GM12878 (cell line): ENCODE data around the gene TSHZ3. TPM values are rescaled to one million over a fixed set of nuclear protein-coding genes. Genes with fewer than 3 reads are reported as not detected.

Experiments
- ATAC-seq: fragments of 200-7000 bp; cut with Tn5 transposase; 3 replicates; pipeline ENCODE4 v1.9.1; 2020; ENCODE audit warnings: mild to moderate bottlenecking, moderate library complexity
- BruUV-seq: library from RNA; stranded (reverse); fragments of 400-500 nt; replicated peaks from 2 replicates; lab custom pipeline; 2021; lab: Mats Ljungman, UMichigan
- CTCF ChIA-PET: fragments of 300-600 bp; sonication (Branson Sonifier 250); formaldehyde crosslinking; extraction: SDS; loops from one replicate; lab custom pipeline; 2021; ENCODE audit warnings: inconsistent platforms; lab: Yijun Ruan, JAX
- POLR2A ChIA-PET: fragments of 350-600 bp; formaldehyde crosslinking; extraction: SDS; loops from one replicate; lab custom pipeline; 2021; ENCODE audit warnings: inconsistent platforms; lab: Charles Lee
- RAD21 ChIA-PET: fragments of 300-600 bp; sonication (Branson Sonifier 250); formaldehyde crosslinking; loops from one replicate; lab custom pipeline; 2023; ENCODE audit warnings: antibody characterized with exemption; ENCODE audit not compliant: unreplicated experiment; lab: Charles Lee
- SMC1A ChIA-PET: fragments of 300-600 bp; sonication (Branson Sonifier 250); formaldehyde crosslinking; loops from one replicate; lab custom pipeline; 2023; ENCODE audit not compliant: unreplicated experiment, uncharacterized antibody; lab: Charles Lee
- DNase-seq: peaks from one replicate; pipeline ENCODE4 v3.0.0-alpha.2; 2011; ENCODE audit warnings: low read depth, low spot score
- FAIRE-seq: peaks from 3 replicates; lab custom pipeline; 2011; peaks lifted over from hg19 to GRCh38; lab: Jason Lieb, UNC
- H2AFZ ChIP-seq: 2 replicates; pipeline ENCODE4 v1.6.0; 2011; ENCODE audit warnings: low read depth, low read length, control low read depth; ENCODE audit not compliant: control insufficient read depth
- H3K27ac ChIP-seq: 2 replicates; pipeline ENCODE4 v1.5.1; 2011; ENCODE audit warnings: control low read depth; ENCODE audit not compliant: control insufficient read depth, insufficient read depth
- H3K27me3 ChIP-seq, 2 experiments: replicated peaks in 1 of 2; 2 replicates each; pipeline versions ENCODE4 v1.6.0 to v1.6.1; 2011; ENCODE audit warnings: low read length in 1 of 2; ENCODE audit not compliant: control insufficient read depth in 2 of 2, insufficient read depth in 2 of 2
- H3K36me3 ChIP-seq, 2 experiments: 2 replicates each; pipeline ENCODE4 v1.5.1; 2011; ENCODE audit warnings: low read length in 1 of 2; ENCODE audit not compliant: control insufficient read depth in 2 of 2, insufficient read depth in 2 of 2
- H3K4me1 ChIP-seq: 2 replicates; pipeline ENCODE4 v1.6.1; 2011; ENCODE audit warnings: mild to moderate bottlenecking, low read length, moderate library complexity, mixed read lengths; ENCODE audit not compliant: control insufficient read depth, insufficient read depth
- H3K4me2 ChIP-seq: 2 replicates; pipeline ENCODE4 v1.6.0; 2011; ENCODE audit warnings: control low read depth; ENCODE audit not compliant: control insufficient read depth, insufficient read depth
- H3K4me3 ChIP-seq: fragments of 200-600 bp; sonication (generic); 2 replicates; pipeline ENCODE4 v1.5.1; 2016
- H3K79me2 ChIP-seq: 2 replicates; pipeline ENCODE4 v1.6.0; 2011; ENCODE audit warnings: low read length; ENCODE audit not compliant: control insufficient read depth, insufficient read depth
- H3K9ac ChIP-seq: 2 replicates; pipeline ENCODE4 v1.8.0; 2011; ENCODE audit warnings: low read length, control low read depth, mixed read lengths; ENCODE audit not compliant: control insufficient read depth, insufficient read depth
- H3K9me3 ChIP-seq: replicated peaks from 3 replicates; pipeline ENCODE4 v1.5.1; 2011; ENCODE audit warnings: mild to moderate bottlenecking, low read length; ENCODE audit not compliant: control insufficient read depth, insufficient read depth
- H4K20me1 ChIP-seq: 2 replicates; pipeline ENCODE4 v1.6.0; 2011; ENCODE audit not compliant: control insufficient read depth, insufficient read depth
- EGR1 ChIP-seq, 2 experiments: IDR thresholded peaks; 1 replicate in 1 of 2; 2 replicates in 1 of 2; pipeline ENCODE4 v1.6.1; 2011 to 2012; ENCODE audit warnings: low read depth in 2 of 2, low read length in 2 of 2, borderline replicate concordance in 1 of 2, mild to moderate bottlenecking in 1 of 2, moderate library complexity in 1 of 2
- EZH2 ChIP-seq: IDR thresholded peaks from 2 replicates; pipeline ENCODE4 v1.6.1; 2012; ENCODE audit warnings: low read depth, mild to moderate bottlenecking, control low read depth, inconsistent platforms, low read length, borderline replicate concordance; ENCODE audit not compliant: control insufficient read depth
- HDGF ChIP-seq: fragments of 450-650 bp; IDR thresholded peaks from 2 replicates; pipeline ENCODE4 v1.6.1; 2016; ENCODE audit warnings: antibody characterized with exemption
- NFYA ChIP-seq: IDR thresholded peaks from 2 replicates; pipeline ENCODE4 v1.6.1; 2011; ENCODE audit warnings: low read depth, mild to moderate bottlenecking, low read length, improper control_type of control experiment, borderline replicate concordance
- PKNOX1 ChIP-seq: fragments of 450-650 bp; IDR thresholded peaks from 2 replicates; pipeline ENCODE4 v1.6.1; 2016; ENCODE audit warnings: mild to moderate bottlenecking
- POLR2AphosphoS2 ChIP-seq: IDR thresholded peaks from 2 replicates; pipeline ENCODE4 v1.6.1; 2011; ENCODE audit warnings: low read depth, mild to moderate bottlenecking, low read length, improper control_type of control experiment, moderate library complexity
- POLR2AphosphoS5 ChIP-seq: IDR thresholded peaks from 2 replicates; pipeline ENCODE4 v1.6.1; 2011; ENCODE audit warnings: mild to moderate bottlenecking, low read length, inconsistent platforms
- POU2F2 ChIP-seq: IDR thresholded peaks from 3 replicates; pipeline ENCODE4 v1.6.1; 2011; ENCODE audit warnings: low read depth, mild to moderate bottlenecking, low read length, borderline replicate concordance
- RAD21 ChIP-seq: IDR thresholded peaks from 2 replicates; pipeline ENCODE4 v1.6.1; 2011; ENCODE audit warnings: mild to moderate bottlenecking, low read depth, low read length, moderate library complexity; ENCODE audit not compliant: insufficient read depth
- RELA ChIP-seq: fragments of 450-650 bp; IDR thresholded peaks from 2 replicates; pipeline ENCODE4 v1.8.0; 2014; ENCODE audit warnings: borderline replicate concordance; ENCODE audit not compliant: partially characterized antibody
- SREBF2 ChIP-seq: IDR thresholded peaks from 2 replicates; pipeline ENCODE4 v1.6.1; 2012; ENCODE audit warnings: mild to moderate bottlenecking, low read length
- ZBTB40 ChIP-seq: fragments of 450-650 bp; IDR thresholded peaks from 2 replicates; pipeline ENCODE4 v1.6.1; 2016; ENCODE audit warnings: mild to moderate bottlenecking, moderate library complexity, borderline replicate concordance
- WGBS: methylation state at CpG from one replicate; pipeline ENCODE4 v1.1.6; 2016; ENCODE audit warnings: low lambda C conversion rate; ENCODE audit not compliant: insufficient replicate concordance, insufficient coverage; ENCODE audit errors: missing lambda C conversion rate; 5-methylcytosine and 5-hydroxymethylcytosine counted together
- in situ Hi-C: fragments of 300-500 bp; cut with MboI; formaldehyde crosslinking; loops from 9 replicates; pipeline ENCODE4 v1.14.3; 2018; ENCODE audit warnings: mixed read lengths
- intact Hi-C: fragments of 100-400 bp; cut with micrococcal nuclease; formaldehyde crosslinking; loops from one replicate; pipeline ENCODE4 v1.14.2; 2022; ENCODE audit not compliant: unreplicated experiment
- polyA plus RNA-seq, 11 experiments: library from polyadenylated mRNA; depleted of rRNA in 4 of 11; unstranded in 6 of 11; stranded (reverse) in 5 of 11; fragments of >200 nt; fragmentation: Nextera tagmentation in 4 of 11; fragmentation: Illumina TruSeq in 1 of 11; extraction: Ambion mirVana in 4 of 11; extraction: Trizol in 1 of 11; gene quantifications; 1 replicate in 1 of 11; 2 replicates in 10 of 11; pipeline versions ENCODE4 v1.2.1 to v1.2.3, GENCODE V29; 2011 to 2016; ENCODE audit warnings: inconsistent platforms in 2 of 11, missing spikeins in 2 of 11, low read depth in 1 of 11
- total RNA-seq, 4 experiments: library from RNA; depleted of rRNA in 3 of 4; stranded (reverse); fragments of >200 nt in 3 of 4; fragmentation: Illumina TruSeq in 1 of 4; extraction: Trizol in 1 of 4; gene quantifications; 2 replicates each; pipeline versions ENCODE4 v1.2.1 to v1.2.3, GENCODE V29; 2013 to 2021
- TF ChIP-seq, protein P1 (sequence below): fragments of 450-650 bp; conservative IDR thresholded peaks from 2 replicates; pipeline ENCODE4 v1.6.1; 2017; ENCODE audit warnings: mild to moderate bottlenecking, moderate library complexity
- TF ChIP-seq, protein P2 (sequence below): fragments of 450-650 bp; formaldehyde crosslinking; IDR thresholded peaks from 2 replicates; pipeline ENCODE4 v1.4.0; 2022; ENCODE audit warnings: mild to moderate bottlenecking, moderate library complexity

Gene TSHZ3
- total and polyA plus RNA-seq, 10 of the 15 experiments (the other 5 are each of a cell fraction or from before 2014, with no cell fraction given): 0.23 TPM; not detected in 9

DNA sequence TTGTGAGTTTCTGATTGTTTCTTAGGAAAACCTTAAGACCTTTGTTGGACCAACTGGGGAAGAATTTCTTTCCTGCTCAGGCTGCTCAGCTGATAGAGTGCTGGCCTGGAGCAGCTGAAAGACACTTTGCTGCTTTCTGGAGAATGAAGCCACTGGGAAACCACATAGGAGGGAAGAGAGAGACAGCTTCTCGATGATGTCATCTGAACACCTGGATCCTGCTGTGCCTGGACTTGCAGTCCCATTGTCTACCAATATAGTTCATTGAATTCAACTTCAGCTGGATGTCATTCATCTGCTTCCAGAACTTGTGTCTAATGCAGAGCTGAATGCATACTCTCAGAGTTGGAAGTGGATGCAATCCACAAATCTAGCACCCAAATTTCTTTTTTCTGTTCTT, 34.3 kb upstream of the TSHZ3 start:
- no peak for FAIRE-seq
- 27% methylated on average over 1 of the region's 1 CpG for WGBS
- TF ChIP-seq ZBTB40 (no peak), NFYA (no peak), HDGF (no peak), POU2F2 (no peak), POLR2AphosphoS5 (no peak), POLR2AphosphoS2 (no peak), SREBF2 (no peak), RAD21 (no peak), RELA (no peak), EGR1 (IDR thresholded peaks at IDR 0.05; ENCODE audit: borderline replicate concordance in 1 of 2, low read depth in 2 of 2, low read length in 2 of 2) (no peak), PKNOX1 (no peak), EZH2 (no peak)
- TF ChIP-seq, protein P1, sequence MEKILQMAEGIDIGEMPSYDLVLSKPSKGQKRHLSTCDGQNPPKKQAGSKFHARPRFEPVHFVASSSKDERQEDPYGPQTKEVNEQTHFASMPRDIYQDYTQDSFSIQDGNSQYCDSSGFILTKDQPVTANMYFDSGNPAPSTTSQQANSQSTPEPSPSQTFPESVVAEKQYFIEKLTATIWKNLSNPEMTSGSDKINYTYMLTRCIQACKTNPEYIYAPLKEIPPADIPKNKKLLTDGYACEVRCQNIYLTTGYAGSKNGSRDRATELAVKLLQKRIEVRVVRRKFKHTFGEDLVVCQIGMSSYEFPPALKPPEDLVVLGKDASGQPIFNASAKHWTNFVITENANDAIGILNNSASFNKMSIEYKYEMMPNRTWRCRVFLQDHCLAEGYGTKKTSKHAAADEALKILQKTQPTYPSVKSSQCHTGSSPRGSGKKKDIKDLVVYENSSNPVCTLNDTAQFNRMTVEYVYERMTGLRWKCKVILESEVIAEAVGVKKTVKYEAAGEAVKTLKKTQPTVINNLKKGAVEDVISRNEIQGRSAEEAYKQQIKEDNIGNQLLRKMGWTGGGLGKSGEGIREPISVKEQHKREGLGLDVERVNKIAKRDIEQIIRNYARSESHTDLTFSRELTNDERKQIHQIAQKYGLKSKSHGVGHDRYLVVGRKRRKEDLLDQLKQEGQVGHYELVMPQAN: no peak
- TF ChIP-seq, protein P2, sequence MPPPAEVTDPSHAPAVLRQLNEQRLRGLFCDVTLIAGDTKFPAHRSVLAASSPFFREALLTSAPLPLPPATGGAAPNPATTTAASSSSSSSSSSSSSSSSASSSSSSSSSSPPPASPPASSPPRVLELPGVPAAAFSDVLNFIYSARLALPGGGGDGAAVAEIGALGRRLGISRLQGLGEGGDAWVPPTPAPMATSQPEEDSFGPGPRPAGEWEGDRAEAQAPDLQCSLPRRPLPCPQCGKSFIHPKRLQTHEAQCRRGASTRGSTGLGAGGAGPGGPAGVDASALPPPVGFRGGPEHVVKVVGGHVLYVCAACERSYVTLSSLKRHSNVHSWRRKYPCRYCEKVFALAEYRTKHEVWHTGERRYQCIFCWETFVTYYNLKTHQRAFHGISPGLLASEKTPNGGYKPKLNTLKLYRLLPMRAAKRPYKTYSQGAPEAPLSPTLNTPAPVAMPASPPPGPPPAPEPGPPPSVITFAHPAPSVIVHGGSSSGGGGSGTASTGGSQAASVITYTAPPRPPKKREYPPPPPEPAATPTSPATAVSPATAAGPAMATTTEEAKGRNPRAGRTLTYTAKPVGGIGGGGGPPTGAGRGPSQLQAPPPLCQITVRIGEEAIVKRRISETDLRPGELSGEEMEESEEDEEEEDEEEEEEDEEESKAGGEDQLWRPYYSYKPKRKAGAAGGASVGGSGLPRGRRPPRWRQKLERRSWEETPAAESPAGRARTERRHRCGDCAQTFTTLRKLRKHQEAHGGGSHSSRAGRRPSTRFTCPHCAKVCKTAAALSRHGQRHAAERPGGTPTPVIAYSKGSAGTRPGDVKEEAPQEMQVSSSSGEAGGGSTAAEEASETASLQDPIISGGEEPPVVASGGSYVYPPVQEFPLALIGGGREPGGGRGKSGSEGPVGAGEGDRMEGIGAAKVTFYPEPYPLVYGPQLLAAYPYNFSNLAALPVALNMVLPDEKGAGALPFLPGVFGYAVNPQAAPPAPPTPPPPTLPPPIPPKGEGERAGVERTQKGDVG (CRISPR knock-in tag): no peak

More for the DNA sequence above, 34.3 kb upstream of the TSHZ3 start:
- Histone ChIP-seq H3K9me3 (no peaks in the 10 kb centered on the region; the same call in 2 of the 3 replicates), H3K79me2 (no peaks in the 10 kb centered on the region), H4K20me1 (no peaks in the 10 kb centered on the region), H2AFZ (no peak overlapping the region), H3K27ac (no peak overlapping the region), H3K4me1 (no peaks in the 10 kb centered on the region), H3K4me2 (no peak overlapping the region), H3K36me3 (no peaks in the 10 kb centered on the region), H3K27me3 (no peaks in the 10 kb centered on the region), H3K9ac (no peak overlapping the region), H3K4me3 (no peak overlapping the region)
- ChIA-PET SMC1A (no interaction called here), RAD21 (no interaction called here), POLR2A (no interaction called here), CTCF (no interaction called here)
- intact Hi-C loops: no loop called here
- ATAC-seq (no peak), DNase-seq (no peak)
- in situ Hi-C loops: no loop called here
- no TSS peak for BruUV-seq
